ENCODE results near the gene LMOD2.

The LMOD2 gene

GRCh38 chr7:123616223-123616622 lies 39.4 kb upstream of the LMOD2 start:
- no peak for DNase-seq (ENCODE audit: low read depth in 2 of 2)
- no peak overlapping the region for H3K4me3 ChIP-seq (replicated peaks in 1 of 2; ENCODE audit: low read depth in 2 of 2, low read length in 2 of 2)
- TF ChIP-seq CTCF (IDR thresholded peaks at IDR 0.05; ENCODE audit: low read depth, low read length) = no peak

GRCh38 chr7:123621707-123622106 lies 34.0 kb upstream of the LMOD2 start:
- H3K4me3 ChIP-seq (replicated peaks in 1 of 2; ENCODE audit: low read depth in 2 of 2, low read length in 2 of 2) = no peak overlapping the region
- no peak for TF ChIP-seq CTCF (IDR thresholded peaks at IDR 0.05; ENCODE audit: low read depth, low read length)
- DNase-seq (ENCODE audit: low read depth in 2 of 2) = no peak

GRCh38 chr7:123622660-123623386 lies 32.8 kb upstream of the LMOD2 start:
- H3K4me3 ChIP-seq (replicated peaks in 1 of 2; ENCODE audit: low read depth in 2 of 2, low read length in 2 of 2) = no peak overlapping the region
- no peak for TF ChIP-seq CTCF (IDR thresholded peaks at IDR 0.05; ENCODE audit: low read depth, low read length)
- DNase-seq (ENCODE audit: low read depth in 2 of 2) = no peak

GRCh38 chr7:123624527-123625183 lies 31.0 kb upstream of the LMOD2 start:
- H3K4me3 ChIP-seq (replicated peaks in 1 of 2; ENCODE audit: low read depth in 2 of 2, low read length in 2 of 2) = no peak overlapping the region
- DNase-seq (ENCODE audit: low read depth in 2 of 2) = peak in 1 of 2 donors; percentile 58
- peak; percentile 65 for TF ChIP-seq CTCF (IDR thresholded peaks at IDR 0.05; ENCODE audit: low read depth, low read length)

- peak in 1 of 2 donors; percentile 34 for DNase-seq (ENCODE audit: low read depth in 2 of 2)
- H3K4me3 ChIP-seq (replicated peaks in 1 of 2; ENCODE audit: low read depth in 2 of 2, low read length in 2 of 2) = no peak overlapping the region
- TF ChIP-seq CTCF (IDR thresholded peaks at IDR 0.05; ENCODE audit: low read depth, low read length) = no peak
These were observed 30.4 kb upstream of the LMOD2 start for GRCh38 chr7:123625254-123625653.

GRCh38 chr7:123627851-123628250 lies 27.8 kb upstream of the LMOD2 start:
- TF ChIP-seq CTCF (IDR thresholded peaks at IDR 0.05; ENCODE audit: low read depth, low read length) = no peak
- DNase-seq (ENCODE audit: low read depth in 2 of 2) = no peak
- H3K4me3 ChIP-seq (replicated peaks in 1 of 2; ENCODE audit: low read depth in 2 of 2, low read length in 2 of 2) = no peak overlapping the region
